Natural killer cell (primary cell): ENCODE data around the gene LCN6. TPM values are rescaled to one million over a fixed set of nuclear protein-coding genes. Genes with fewer than 3 reads are reported as not detected.

Source experiments
- ATAC-seq, 3 donors: fragments of 150-1000 bp in 2 of 3; fragments of 200-7000 bp in 1 of 3; cut with Tn5 transposase; 1 replicate in 1 of 3; 2 replicates in 2 of 3; pipeline ENCODE4 v1.10.0; 2021; ENCODE audit warnings: mild to moderate bottlenecking in 2 of 3, moderate library complexity in 2 of 3
- DNase-seq, 2 donors: peaks; one replicate each; pipeline versions ENCODE4 v3.0.0 to v3.0.0-alpha.2; 2013 to 2021; ENCODE audit warnings: mixed read lengths in 1 of 2
- H3K27ac ChIP-seq: one replicate; pipeline ENCODE4 v1.5.1; 2013; ENCODE audit warnings: mild to moderate bottlenecking, low read length
- H3K27me3 ChIP-seq: one replicate; pipeline ENCODE4 v1.6.1; 2013; ENCODE audit warnings: low read length; ENCODE audit not compliant: control insufficient read depth, insufficient read depth
- H3K36me3 ChIP-seq: one replicate; pipeline ENCODE4 v1.6.1; 2013; ENCODE audit warnings: low read length; ENCODE audit not compliant: control insufficient read depth, insufficient read depth
- H3K4me1 ChIP-seq: one replicate; pipeline ENCODE4 v1.6.1; 2013; ENCODE audit warnings: low read length; ENCODE audit not compliant: control insufficient read depth, insufficient read depth
- H3K4me3 ChIP-seq: one replicate; pipeline ENCODE4 v1.5.1; 2013; ENCODE audit warnings: low read length
- H3K9me3 ChIP-seq: one replicate; pipeline ENCODE4 v1.6.1; 2013; ENCODE audit warnings: low read length; ENCODE audit not compliant: control insufficient read depth, insufficient read depth
- H3K27ac Mint-ChIP-seq, 2 donors: one replicate each; pipeline ENCODE4 v1.8.0; 2022; ENCODE audit warnings: mild to moderate bottlenecking in 2 of 2, mixed read lengths in 2 of 2, moderate library complexity in 1 of 2
- H3K27me3 Mint-ChIP-seq, 2 donors: one replicate each; pipeline ENCODE4 v1.8.0; 2022; ENCODE audit warnings: low read depth in 2 of 2, mixed read lengths in 2 of 2
- H3K36me3 Mint-ChIP-seq: one replicate; pipeline ENCODE4 v1.8.0; 2022; ENCODE audit warnings: mixed read lengths
- H3K4me1 Mint-ChIP-seq, 2 donors: one replicate each; pipeline ENCODE4 v1.8.0; 2022; ENCODE audit warnings: mixed read lengths in 2 of 2
- H3K4me3 Mint-ChIP-seq: one replicate; pipeline ENCODE4 v1.8.0; 2022; ENCODE audit warnings: mild to moderate bottlenecking, moderate library complexity, mixed read lengths
- H3K9me3 Mint-ChIP-seq, 2 donors: one replicate each; pipeline ENCODE4 v1.8.0; 2022; ENCODE audit warnings: mixed read lengths in 2 of 2
- CTCF ChIP-seq: fragments of 200-600 bp; IDR thresholded peaks from one replicate; pipeline ENCODE4 v1.8.0; 2022; ENCODE audit warnings: antibody characterized with exemption
- WGBS: methylation state at CpG from one replicate; pipeline ENCODE4 v1.1.7; 2013; ENCODE audit warnings: missing lambda C conversion rate; ENCODE audit not compliant: insufficient coverage; 5-methylcytosine and 5-hydroxymethylcytosine counted together
- intact Hi-C: fragments of 100-400 bp; cut with micrococcal nuclease; formaldehyde crosslinking; loops from one replicate; pipeline ENCODE4 v1.14.2; 2022
- total RNA-seq, 4 donors: library from RNA; stranded (reverse); fragments of 120-200 nt in 1 of 4; gene quantifications; one replicate each; pipeline versions ENCODE4 v1.2.3 to v1.2.4, GENCODE V29; 2013 to 2022

Gene LCN6
- total RNA-seq, 3 donors from 2014 or later (not counting 1 experiment from before 2014, with no cell fraction given): not detected

GRCh38 chr9:136725612-136726011, 22.7 kb downstream of the LCN6 start:
- no peaks in the 10 kb centered on the region for H3K9me3 ChIP-seq
- no peak overlapping the region for H3K27ac Mint-ChIP-seq
- H3K27ac ChIP-seq: no peak overlapping the region
- no peak for TF ChIP-seq CTCF
- H3K4me3 Mint-ChIP-seq: no peak overlapping the region
- ATAC-seq: no peak
- peaks cover 34% of the 10 kb centered on the region for H3K4me1 ChIP-seq
- intact Hi-C loops: loop anchor here (2.0 kb wide), 1 partner anchor 25 kb away; no protein-coding TSS in a partner anchor
- H3K36me3 ChIP-seq: peaks cover 38% of the 10 kb centered on the region
- H3K4me1 Mint-ChIP-seq: peaks cover 21 to 29% of the 10 kb centered on the region in 2 donors
- WGBS: 90% methylated on average over 10 of the region's 10 CpGs
- no peaks in the 10 kb centered on the region for H3K9me3 Mint-ChIP-seq
- no peak overlapping the region for H3K4me3 ChIP-seq
- no peaks in the 10 kb centered on the region for H3K36me3 Mint-ChIP-seq
- no peaks in the 10 kb centered on the region for H3K27me3 ChIP-seq
- no peak for DNase-seq
- no peaks in the 10 kb centered on the region for H3K27me3 Mint-ChIP-seq

- no peak for TF ChIP-seq CTCF
- Histone ChIP-seq H3K27me3 (no peaks in the 10 kb centered on the region), H3K4me1 (peaks cover 34% of the 10 kb centered on the region), H3K9me3 (no peaks in the 10 kb centered on the region), H3K36me3 (peaks cover 38% of the 10 kb centered on the region), H3K27ac (no peak overlapping the region), H3K4me3 (no peak overlapping the region)
- 90% methylated on average over 5 of the region's 7 CpGs for WGBS
- peak overlapping the region in 1 of 2 donors; percentile 48 for H3K27ac Mint-ChIP-seq
- intact Hi-C loops: no loop called here
- H3K4me1 Mint-ChIP-seq: peaks cover 21 to 29% of the 10 kb centered on the region in 2 donors
- DNase-seq: no peak
- no peaks in the 10 kb centered on the region for H3K27me3 Mint-ChIP-seq
- no peaks in the 10 kb centered on the region for H3K36me3 Mint-ChIP-seq
- ATAC-seq: no peak
- H3K9me3 Mint-ChIP-seq: no peaks in the 10 kb centered on the region
- no peak overlapping the region for H3K4me3 Mint-ChIP-seq
These were observed 23.6 kb downstream of the LCN6 start for GRCh38 chr9:136724772-136725171.

- H3K4me1 ChIP-seq: peaks cover 36% of the 10 kb centered on the region
- H3K36me3 ChIP-seq: peaks cover 38% of the 10 kb centered on the region
- no peak overlapping the region for H3K4me3 Mint-ChIP-seq
- ATAC-seq (no peak), DNase-seq (no peak)
- H3K9me3 Mint-ChIP-seq: no peaks in the 10 kb centered on the region
- 95% methylated on average over 8 of the region's 8 CpGs for WGBS
- intact Hi-C loops: no loop called here
- H3K27ac ChIP-seq: no peak overlapping the region
- H3K27me3 Mint-ChIP-seq: no peaks in the 10 kb centered on the region
- H3K9me3 ChIP-seq: no peaks in the 10 kb centered on the region
- H3K4me1 Mint-ChIP-seq: peaks cover 21 to 29% of the 10 kb centered on the region in 2 donors
- H3K36me3 Mint-ChIP-seq: no peaks in the 10 kb centered on the region
- no peak for TF ChIP-seq CTCF
- no peak overlapping the region for H3K4me3 ChIP-seq
- H3K27ac Mint-ChIP-seq: peak overlapping the region in 1 of 2 donors; percentile 48
- no peaks in the 10 kb centered on the region for H3K27me3 ChIP-seq
These were observed 24.3 kb downstream of the LCN6 start for GRCh38 chr9:136723989-136724388.

- no peak for ATAC-seq
- 92% methylated on average over 32 of the region's 32 CpGs for WGBS
- peaks cover 21 to 29% of the 10 kb centered on the region in 2 donors for H3K4me1 Mint-ChIP-seq
- no peak for TF ChIP-seq CTCF
- no peaks in the 10 kb centered on the region for H3K9me3 Mint-ChIP-seq
- H3K4me3 ChIP-seq: no peak overlapping the region
- no peaks in the 10 kb centered on the region for H3K27me3 Mint-ChIP-seq
- no peaks in the 10 kb centered on the region for H3K36me3 Mint-ChIP-seq
- H3K27me3 ChIP-seq: no peaks in the 10 kb centered on the region
- H3K9me3 ChIP-seq: no peaks in the 10 kb centered on the region
- no peak for DNase-seq
- peaks cover 38% of the 10 kb centered on the region for H3K36me3 ChIP-seq
- intact Hi-C loops: no loop called here
- no peak overlapping the region for H3K27ac Mint-ChIP-seq
- H3K27ac ChIP-seq: no peak overlapping the region
- no peak overlapping the region for H3K4me3 Mint-ChIP-seq
- H3K4me1 ChIP-seq: peaks cover 35% of the 10 kb centered on the region
These were observed 24.9 kb downstream of the LCN6 start for GRCh38 chr9:136723362-136723976.
